Measurements from ENCODE around the gene STOM.

STOM gene

GRCh38 chr9:121362813-121363621 lies 7.0 kb downstream of the STOM start (continued):
- no peak for TF ChIP-seq ZNF76 (tag by site-specific recombination; IDR thresholded peaks at IDR 0.05; ENCODE audit: borderline replicate concordance, low read depth)
- TF ChIP-seq ZNF24 (tag by site-specific recombination; IDR thresholded peaks at IDR 0.05) = no peak
- TF ChIP-seq ZNF16 (tag by site-specific recombination; IDR thresholded peaks at IDR 0.05; ENCODE audit: low read depth) = no peak
- TF ChIP-seq ZNF610 (tag by site-specific recombination; IDR thresholded peaks at IDR 0.05; ENCODE audit: borderline replicate concordance) = no peak

- POLR2A ChIA-PET = interaction anchor here (0.8 to 1.0 kb wide), 2 partner anchors 10 to 620 kb away, joined by 3 to 8 read pairs; no protein-coding TSS in a partner anchor
- no peak overlapping the region for H3K27ac ChIP-seq (ENCODE audit: extremely low read depth, low read depth, low read length)
- TF ChIP-seq ZNF549 (tag by site-specific recombination; IDR thresholded peaks at IDR 0.05) (no peak), ZIC2 (tag by site-specific recombination; IDR thresholded peaks at IDR 0.05) (no peak), ZNF596 (tag by site-specific recombination; IDR thresholded peaks at IDR 0.05) (no peak), ZNF362 (tag by site-specific recombination; IDR thresholded peaks at IDR 0.05) (peak; percentile 65; the same call in 1 of the 2 replicates)
- TF ChIP-seq, protein P1, sequence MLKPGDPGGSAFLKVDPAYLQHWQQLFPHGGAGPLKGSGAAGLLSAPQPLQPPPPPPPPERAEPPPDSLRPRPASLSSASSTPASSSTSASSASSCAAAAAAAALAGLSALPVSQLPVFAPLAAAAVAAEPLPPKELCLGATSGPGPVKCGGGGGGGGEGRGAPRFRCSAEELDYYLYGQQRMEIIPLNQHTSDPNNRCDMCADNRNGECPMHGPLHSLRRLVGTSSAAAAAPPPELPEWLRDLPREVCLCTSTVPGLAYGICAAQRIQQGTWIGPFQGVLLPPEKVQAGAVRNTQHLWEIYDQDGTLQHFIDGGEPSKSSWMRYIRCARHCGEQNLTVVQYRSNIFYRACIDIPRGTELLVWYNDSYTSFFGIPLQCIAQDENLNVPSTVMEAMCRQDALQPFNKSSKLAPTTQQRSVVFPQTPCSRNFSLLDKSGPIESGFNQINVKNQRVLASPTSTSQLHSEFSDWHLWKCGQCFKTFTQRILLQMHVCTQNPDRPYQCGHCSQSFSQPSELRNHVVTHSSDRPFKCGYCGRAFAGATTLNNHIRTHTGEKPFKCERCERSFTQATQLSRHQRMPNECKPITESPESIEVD (tag by site-specific recombination; IDR thresholded peaks at IDR 0.05) = 0 out of 2 replicates have a peak, but pooled peaks have one; percentile 33
- peaks cover 4% of the 10 kb centered on the region; the same call in 1 of the 2 replicates for H3K4me1 ChIP-seq (ENCODE audit: control insufficient read depth, insufficient read depth, low read length)
- CTCF ChIA-PET = no interaction called here
- no peaks in the 10 kb centered on the region for H3K36me3 ChIP-seq (ENCODE audit: control insufficient read depth in 2 of 2, insufficient read depth in 1 of 2, low read length in 2 of 2)
- no peaks in the 10 kb centered on the region for H3K9me3 ChIP-seq (ENCODE audit: control insufficient read depth, insufficient read depth, low read depth, low read length)
- H3K4me3 ChIP-seq (ENCODE audit: low read depth, low read length) = no peak overlapping the region
Measured at GRCh38 chr9:121360601-121361374, 9.3 kb downstream of the STOM start.

- no peaks in the 10 kb centered on the region for H3K36me3 ChIP-seq (ENCODE audit: control insufficient read depth in 2 of 2, insufficient read depth in 1 of 2, low read length in 2 of 2)
- no peak overlapping the region for H3K27ac ChIP-seq (ENCODE audit: extremely low read depth, low read depth, low read length)
- H3K4me1 ChIP-seq (ENCODE audit: control insufficient read depth, insufficient read depth, low read length) = peaks cover 4% of the 10 kb centered on the region; the same call in 1 of the 2 replicates
- POLR2A ChIA-PET = no interaction called here
- CTCF ChIA-PET = interaction anchor here (0.7 kb wide), 1 partner anchor 81 kb away, joined by 3 read pairs; no protein-coding TSS in a partner anchor
- H3K9me3 ChIP-seq (ENCODE audit: control insufficient read depth, insufficient read depth, low read depth, low read length) = no peaks in the 10 kb centered on the region
- no peak overlapping the region for H3K4me3 ChIP-seq (ENCODE audit: low read depth, low read length)
- TF ChIP-seq ZNF354C (tag by site-specific recombination; IDR thresholded peaks at IDR 0.05; ENCODE audit: borderline replicate concordance, low read depth) = no peak
- no peak for TF ChIP-seq SCRT1 (tag by site-specific recombination; IDR thresholded peaks at IDR 0.05; ENCODE audit: borderline replicate concordance)
- TF ChIP-seq MZF1 (tag by site-specific recombination; IDR thresholded peaks at IDR 0.05; ENCODE audit: borderline replicate concordance) = 0 out of 2 replicates have a peak, but pooled peaks have one; percentile 45
- no peak for TF ChIP-seq SP3 (tag by site-specific recombination; IDR thresholded peaks at IDR 0.05)
- TF ChIP-seq ZNF701 (tag by site-specific recombination; IDR thresholded peaks at IDR 0.05) = no peak
- TF ChIP-seq GFI1B (tag by site-specific recombination; IDR thresholded peaks at IDR 0.05) = no peak
- TF ChIP-seq ZBTB8A (tag by site-specific recombination; IDR thresholded peaks at IDR 0.05) = no peak
- no peak for TF ChIP-seq ZNF558 (tag by site-specific recombination; IDR thresholded peaks at IDR 0.05)
- no peak for TF ChIP-seq ZNF660 (tag by site-specific recombination; IDR thresholded peaks at IDR 0.05)
- TF ChIP-seq, protein P2, sequence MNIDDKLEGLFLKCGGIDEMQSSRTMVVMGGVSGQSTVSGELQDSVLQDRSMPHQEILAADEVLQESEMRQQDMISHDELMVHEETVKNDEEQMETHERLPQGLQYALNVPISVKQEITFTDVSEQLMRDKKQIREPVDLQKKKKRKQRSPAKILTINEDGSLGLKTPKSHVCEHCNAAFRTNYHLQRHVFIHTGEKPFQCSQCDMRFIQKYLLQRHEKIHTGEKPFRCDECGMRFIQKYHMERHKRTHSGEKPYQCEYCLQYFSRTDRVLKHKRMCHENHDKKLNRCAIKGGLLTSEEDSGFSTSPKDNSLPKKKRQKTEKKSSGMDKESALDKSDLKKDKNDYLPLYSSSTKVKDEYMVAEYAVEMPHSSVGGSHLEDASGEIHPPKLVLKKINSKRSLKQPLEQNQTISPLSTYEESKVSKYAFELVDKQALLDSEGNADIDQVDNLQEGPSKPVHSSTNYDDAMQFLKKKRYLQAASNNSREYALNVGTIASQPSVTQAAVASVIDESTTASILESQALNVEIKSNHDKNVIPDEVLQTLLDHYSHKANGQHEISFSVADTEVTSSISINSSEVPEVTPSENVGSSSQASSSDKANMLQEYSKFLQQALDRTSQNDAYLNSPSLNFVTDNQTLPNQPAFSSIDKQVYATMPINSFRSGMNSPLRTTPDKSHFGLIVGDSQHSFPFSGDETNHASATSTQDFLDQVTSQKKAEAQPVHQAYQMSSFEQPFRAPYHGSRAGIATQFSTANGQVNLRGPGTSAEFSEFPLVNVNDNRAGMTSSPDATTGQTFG (tag by site-specific recombination; IDR thresholded peaks at IDR 0.05; ENCODE audit: borderline replicate concordance) = no peak
- no peak for TF ChIP-seq MYNN (tag by site-specific recombination; IDR thresholded peaks at IDR 0.05; ENCODE audit: borderline replicate concordance)
- no peak for TF ChIP-seq ZNF629 (tag by site-specific recombination; IDR thresholded peaks at IDR 0.05)
- TF ChIP-seq ZNF664 (tag by site-specific recombination; IDR thresholded peaks at IDR 0.05) = peak; percentile 52; the same call in 1 of the 2 replicates
- no peak for TF ChIP-seq ZNF792 (tag by site-specific recombination; IDR thresholded peaks at IDR 0.05)
Measured at GRCh38 chr9:121359351-121360294, 10.4 kb downstream of the STOM start.
